Measurements from ENCODE around the gene TEX22.

DNA sequence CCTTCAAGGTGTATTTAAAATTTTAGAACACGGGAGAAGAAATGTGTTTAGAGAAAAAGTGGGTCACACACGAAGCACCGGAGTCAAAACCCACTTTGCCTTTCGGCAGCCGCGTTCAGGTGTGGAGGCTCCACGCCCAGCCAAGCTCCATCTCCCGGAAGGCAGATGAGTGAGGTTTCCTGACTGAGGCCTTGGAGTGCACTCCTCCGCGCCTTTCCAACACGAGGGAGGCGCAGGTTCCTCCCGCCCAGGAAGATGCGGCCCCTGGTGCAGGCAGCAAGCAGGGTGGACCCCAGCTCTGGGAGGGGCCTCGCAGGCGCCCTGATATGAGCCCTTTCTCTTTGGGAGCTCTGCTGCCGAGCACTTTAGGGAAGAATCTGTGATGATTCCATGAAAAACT, 43.8 kb downstream of the TEX22 start:
- TF ChIP-seq, protein P1, sequence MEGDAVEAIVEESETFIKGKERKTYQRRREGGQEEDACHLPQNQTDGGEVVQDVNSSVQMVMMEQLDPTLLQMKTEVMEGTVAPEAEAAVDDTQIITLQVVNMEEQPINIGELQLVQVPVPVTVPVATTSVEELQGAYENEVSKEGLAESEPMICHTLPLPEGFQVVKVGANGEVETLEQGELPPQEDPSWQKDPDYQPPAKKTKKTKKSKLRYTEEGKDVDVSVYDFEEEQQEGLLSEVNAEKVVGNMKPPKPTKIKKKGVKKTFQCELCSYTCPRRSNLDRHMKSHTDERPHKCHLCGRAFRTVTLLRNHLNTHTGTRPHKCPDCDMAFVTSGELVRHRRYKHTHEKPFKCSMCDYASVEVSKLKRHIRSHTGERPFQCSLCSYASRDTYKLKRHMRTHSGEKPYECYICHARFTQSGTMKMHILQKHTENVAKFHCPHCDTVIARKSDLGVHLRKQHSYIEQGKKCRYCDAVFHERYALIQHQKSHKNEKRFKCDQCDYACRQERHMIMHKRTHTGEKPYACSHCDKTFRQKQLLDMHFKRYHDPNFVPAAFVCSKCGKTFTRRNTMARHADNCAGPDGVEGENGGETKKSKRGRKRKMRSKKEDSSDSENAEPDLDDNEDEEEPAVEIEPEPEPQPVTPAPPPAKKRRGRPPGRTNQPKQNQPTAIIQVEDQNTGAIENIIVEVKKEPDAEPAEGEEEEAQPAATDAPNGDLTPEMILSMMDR (IDR thresholded peaks at IDR 0.05) = no peak
- TF ChIP-seq POLR2A (IDR thresholded peaks at IDR 0.05) = no peak

Data from ovary (tissue), 3 donors.